T follicular helper cell (primary cell): Measurements from ENCODE around the gene CTRL.

Source experiments
- DNase-seq: peaks from one replicate; pipeline ENCODE4 v3.0.0-alpha.2; 2020; ENCODE audit warnings: low read depth

Gene CTRL

DNA sequence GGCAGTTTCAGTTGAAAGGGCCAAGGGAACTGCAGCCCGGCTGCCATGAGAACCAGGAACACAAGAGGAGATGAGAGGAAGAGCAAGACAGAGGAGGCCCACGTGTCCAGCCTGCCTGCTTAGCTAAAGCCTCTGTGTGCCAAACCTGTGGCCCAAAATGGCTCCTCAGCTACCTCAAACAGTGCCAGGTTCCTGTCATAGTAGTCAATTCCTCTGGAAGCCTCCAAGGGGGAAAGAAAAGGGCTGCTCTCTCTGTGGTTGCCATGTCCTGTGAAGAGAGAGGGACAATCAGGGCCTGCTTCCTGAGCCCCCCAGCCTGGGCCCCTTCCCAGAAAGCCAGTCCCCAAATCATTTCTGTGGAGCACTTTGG lies 31.6 kb upstream of the CTRL start:
- DNase-seq: no peak

- DNase-seq: no peak
Measured at GRCh38 chr16:67962135-67962534, 30.5 kb upstream of the CTRL start.

- DNase-seq: no peak
Measured at GRCh38 chr16:67961551-67961957, 29.9 kb upstream of the CTRL start.

DNA sequence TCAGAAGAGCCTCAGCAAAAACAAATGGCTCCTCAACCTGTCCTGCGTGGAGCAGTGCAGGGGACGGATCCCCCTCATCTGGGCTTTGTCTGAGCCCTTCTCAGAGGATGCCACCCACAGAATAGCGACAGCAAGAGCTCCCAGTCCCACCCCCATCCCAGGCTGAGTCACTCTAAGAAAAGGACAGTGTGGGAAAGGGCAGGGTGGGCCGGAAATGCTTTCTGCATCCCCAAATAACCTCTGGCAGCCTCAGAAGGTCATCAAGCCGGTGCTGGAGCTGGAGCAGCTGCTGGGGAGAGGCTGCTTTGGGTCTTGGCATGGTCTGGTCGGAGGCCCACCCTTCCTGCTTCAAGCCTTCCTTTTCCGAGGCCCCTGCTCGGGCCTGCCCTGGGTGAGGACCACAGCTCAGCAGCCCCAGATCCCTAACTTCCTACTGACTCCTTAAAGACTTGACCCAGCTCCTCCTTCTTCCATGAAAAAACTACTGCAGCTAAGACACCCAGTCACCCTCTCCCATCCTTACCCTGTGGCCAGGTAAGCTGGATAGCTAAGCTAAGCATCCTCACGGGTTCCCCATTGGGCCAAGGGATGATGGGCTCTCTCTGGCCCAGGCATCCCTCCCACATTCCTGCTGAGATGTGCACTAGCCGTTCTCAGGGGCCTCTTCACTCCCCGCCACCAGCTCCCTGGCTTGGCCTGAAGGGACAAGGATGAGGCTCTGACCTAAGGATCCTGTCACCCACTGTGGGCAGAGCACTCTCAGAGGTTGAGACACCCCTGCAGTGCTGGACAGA lies 28.1 kb upstream of the CTRL start:
- DNase-seq: no peak

- no peak for DNase-seq
Measured at GRCh38 chr16:67957622-67958021, 26.0 kb upstream of the CTRL start.

GRCh38 chr16:67954421-67955196 lies 22.9 kb upstream of the CTRL start:
- DNase-seq: no peak

DNA sequence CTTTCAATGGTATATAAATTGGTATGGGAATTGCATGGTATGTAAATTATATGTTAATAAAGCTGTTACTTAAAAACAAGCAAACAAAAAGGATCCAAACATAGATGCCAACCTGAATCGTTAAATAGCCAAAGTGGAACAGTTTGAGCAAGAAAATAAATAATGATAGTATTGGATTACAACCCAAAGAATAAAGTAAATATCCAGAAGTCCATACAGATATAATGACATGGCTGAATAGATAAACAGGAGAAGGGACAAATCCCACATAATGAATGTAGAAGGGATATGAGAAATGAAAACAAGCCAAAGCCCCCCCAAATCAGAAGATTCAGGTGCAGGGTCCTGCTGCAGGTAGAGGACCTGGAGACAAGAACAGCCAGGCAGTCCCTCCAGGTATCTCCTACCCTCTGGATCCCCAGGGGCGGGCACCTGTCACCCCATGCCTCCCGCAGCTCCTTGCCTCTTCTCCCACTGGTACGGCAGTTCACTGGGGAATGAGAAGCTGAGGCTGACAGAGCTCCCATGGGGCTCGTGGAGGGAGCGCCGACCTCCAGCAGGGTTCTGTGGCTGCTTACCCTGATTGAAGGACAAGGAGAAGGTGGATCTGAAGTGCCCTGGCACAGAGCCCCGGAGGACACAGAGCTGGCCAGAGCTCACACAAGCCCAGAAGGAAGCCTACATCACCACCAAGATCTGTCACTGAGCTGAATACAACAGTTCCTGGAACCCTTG lies 22.1 kb upstream of the CTRL start:
- no peak for DNase-seq

DNA sequence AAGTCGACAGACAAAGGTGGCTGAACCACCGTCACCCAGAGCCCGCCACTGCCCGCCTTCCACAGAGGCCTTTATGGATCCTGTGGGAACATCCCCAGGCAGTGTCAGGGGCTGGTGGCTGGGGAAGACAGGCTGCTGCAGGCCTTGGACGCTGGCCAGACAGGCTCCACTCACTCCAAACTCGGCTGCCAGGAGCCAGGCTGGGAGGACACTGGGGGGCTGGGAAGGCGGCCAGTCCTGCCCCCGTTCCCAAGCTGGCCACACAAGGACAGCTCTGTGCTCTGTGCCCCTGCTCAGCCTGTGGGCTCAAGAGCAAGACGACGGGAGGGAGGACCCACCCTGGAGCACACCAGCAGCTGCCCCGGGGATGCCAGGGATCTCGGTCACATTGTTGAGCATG lies 19.8 kb upstream of the CTRL start:
- DNase-seq: no peak

DNA sequence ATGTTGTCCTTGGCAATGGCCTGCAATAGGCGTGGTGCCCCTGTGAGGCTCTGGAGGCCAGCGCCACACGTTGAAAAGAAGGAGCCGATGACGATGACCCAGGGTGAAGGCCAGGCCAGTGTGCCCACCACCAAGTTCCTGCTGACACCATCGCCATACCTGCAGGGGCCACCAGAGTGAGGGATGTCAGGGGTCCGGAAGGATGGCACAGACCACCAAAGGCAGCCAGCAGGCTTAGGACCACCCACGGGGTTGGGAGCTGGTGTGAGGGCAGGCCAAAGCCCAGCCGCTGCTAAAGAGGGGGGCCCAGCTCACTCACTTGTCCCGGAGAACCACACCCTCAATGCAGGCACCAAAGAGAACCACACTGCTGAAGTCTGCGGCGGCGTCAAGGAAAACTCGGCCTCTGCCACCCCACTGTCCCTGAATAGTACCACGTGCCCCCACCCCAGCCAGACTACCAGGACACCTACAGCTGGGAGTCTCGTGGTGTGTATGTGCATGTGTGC lies 18.7 kb upstream of the CTRL start:
- DNase-seq: no peak

DNA sequence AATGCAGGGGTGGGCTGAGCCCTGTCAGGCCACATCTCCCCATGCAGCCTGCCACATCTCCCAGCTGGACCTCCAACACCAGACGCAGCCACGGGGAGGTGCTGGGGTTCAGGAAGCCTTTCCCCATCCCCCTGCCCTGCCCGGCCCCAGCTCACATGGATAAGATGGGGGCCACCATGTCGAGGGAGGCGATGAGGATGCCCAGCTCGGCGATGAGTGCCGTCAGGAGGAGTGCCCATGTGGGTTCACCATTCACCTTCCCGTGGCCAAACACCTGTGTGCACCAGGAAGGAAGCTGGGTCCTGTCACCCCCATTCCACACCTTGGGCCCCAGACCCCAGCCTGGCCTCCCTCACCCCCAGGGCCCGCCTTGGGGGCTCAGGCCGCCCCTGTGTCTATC lies 18.0 kb upstream of the CTRL start:
- DNase-seq: no peak

DNA sequence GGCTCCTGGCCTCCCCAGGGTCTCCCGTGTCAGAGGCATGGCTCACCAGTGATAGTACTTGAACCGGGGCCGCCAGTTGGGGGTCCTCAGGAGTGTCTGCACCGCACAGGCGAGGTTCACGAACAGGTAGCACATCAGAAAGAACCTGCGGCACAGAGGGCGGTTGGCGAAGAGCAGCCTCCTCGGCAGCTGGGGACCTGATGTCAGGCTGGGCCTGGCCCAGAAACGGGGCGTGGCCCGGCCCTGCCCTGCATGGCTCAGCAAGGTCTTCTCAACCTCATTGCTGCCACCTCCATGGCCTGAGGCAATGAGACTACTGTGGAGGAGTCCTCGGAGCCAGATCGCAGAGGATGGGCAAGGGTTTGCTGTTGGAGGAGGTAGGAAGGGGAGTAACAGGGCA lies 16.4 kb upstream of the CTRL start:
- no peak for DNase-seq

DNA sequence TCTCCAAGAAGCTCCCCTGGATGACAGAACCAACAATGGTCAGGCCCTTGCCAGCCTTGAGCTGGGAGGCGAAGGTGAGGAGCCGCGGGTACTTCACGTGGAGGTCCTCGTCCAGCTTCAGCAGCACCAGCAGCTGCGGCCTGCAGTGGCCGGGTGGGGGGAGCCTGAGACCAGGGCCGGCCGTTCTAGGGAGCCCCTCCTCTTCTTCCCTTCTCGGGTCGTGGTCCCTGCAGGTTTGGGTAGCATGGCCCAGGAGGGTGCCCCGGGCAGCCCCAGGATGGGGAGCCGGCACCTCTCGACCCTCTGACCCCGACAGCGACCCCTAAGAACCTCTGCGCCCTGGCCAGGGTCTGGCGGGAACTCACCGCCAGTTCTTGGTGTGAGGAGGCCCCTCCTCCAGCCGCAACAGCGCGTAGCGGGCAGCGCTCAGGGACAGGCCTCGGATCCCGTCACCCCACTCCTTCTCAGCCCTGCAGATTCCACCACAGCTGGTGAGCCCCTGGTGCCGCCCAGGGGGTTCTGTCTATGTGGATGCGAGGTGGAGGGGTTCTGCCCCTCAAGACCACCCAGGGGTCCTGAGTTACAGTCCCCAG lies 15.4 kb upstream of the CTRL start:
- no peak for DNase-seq

DNA sequence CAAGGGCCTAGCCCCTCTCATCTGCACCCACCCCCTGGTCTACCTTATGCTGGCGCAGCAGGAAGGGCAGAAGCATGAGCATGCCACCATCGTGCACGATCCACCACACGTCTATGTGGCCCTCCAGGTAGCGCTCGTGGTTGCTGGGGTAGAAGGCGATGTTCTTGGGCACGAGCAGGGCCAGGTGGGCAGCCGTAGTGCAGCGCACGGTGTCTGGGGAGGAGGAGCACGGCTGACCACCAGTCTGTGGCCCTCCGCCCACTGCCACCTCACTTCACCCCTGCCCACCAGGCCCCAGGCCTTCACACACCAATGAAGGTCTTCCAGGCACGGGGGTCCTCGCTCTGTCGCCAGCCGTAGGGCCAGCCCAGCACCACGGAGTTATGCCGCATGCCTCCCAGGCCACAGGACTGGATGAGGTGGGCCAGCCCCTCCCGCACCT lies 14.5 kb upstream of the CTRL start:
- no peak for DNase-seq

DNA sequence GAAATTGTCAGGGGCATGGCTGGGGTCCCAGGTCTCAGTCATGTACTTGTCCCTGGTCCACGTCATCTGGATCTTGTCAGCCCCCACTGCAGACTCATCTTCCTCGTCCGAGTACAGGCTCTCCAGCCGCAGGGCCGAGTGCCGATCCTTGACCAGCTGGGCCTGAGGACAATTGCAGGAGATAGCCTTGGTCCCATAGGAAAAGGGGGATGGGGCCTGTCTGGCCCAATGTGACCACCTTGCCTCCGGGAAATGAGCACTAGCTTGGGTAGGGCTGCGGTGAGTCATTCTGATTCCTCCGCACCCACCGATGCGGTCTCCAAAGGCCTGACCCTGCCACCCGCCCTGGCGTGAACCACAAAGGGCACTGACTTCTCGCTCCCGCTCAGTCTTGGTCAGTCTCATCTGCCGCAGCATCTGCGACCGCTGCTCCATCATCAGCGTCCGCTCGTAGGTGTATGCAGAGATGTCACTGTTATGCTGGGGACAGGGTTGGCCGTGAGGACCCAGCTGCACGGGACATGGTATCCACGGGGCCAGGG lies 13.8 kb upstream of the CTRL start:
- no peak for DNase-seq

DNA sequence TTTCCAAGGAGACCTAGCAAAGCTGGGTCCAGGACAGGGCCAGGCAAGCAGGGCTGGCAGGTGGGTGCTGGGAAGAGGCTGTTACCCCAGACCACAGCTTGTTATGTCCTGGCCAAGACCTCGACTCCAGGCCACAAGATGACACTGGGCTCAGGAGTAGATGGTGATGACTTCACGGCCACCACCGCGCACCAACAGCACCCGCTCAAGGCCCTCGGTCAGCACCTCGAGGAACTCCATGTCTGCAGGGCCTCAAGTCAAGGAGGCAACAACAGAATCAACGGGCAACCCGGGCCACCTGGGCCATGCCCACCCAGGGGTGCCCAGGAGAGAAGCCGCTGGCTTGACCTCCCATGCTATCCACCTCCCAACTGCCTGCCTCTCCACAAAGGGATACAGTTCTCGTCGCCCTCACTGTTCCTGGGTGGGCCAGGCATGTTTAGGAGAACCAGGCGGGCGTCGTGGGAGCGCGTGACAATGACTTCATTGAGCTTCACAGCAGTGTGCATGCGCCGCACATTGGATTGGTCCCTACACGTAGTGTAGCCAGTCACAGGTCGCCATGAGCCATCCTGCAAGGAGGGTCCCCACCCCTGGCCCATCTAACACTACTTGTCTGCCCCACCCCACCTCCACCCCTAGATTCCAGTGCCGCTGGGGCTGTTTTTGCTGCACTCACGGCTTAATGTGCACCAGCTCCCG lies 13.2 kb upstream of the CTRL start:
- DNase-seq: no peak

DNA sequence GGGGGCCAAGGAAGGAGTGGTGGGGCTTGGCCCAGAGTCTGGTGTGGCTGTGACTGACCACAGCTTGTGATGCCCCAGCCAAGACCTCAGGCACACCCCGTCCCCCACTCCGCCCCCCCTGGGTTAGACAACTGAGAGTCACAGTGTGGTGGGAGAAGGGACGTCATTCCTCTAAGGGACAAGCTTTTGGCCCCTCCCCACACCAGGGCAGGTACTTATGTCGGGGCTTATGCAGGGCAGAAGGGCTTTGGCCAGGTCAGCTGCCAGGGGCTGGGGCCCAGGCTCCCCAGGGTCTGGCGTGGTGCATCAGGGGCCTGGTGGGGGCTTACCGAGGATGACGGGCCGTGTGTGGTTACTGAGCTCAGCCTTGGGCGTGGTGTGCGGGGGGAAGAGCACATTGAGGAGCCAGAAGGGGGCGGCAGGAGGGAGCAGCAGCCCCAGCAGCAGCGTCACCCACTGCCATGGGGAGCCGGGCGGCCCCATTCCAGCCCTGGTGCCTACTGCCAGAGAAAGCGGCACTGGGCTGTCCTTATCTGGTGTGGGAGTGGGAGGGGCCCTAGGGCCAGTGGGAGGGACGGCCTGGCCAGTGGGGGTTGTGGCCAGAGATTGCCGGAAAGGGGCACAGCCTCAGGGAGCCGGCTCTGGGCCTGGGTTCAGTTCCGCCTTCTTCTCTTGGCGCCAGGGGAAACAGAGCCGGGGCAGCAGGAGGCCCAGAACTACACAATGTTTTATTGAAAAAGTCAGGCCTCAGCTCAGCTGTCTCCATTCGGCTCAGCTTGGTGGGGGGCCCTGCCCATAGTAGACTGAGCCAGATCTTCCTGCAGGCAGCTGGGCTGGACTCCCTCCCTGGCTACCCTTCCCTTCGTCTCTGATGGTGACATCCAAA lies 12.2 kb upstream of the CTRL start, which contains the start of gene LCAT:
Gene LCAT (minus strand): TSS at position 502 of the 886 bp plus-strand sequence. CDS start 19 bp downstream, at position 483.
- DNase-seq: no peak

DNA sequence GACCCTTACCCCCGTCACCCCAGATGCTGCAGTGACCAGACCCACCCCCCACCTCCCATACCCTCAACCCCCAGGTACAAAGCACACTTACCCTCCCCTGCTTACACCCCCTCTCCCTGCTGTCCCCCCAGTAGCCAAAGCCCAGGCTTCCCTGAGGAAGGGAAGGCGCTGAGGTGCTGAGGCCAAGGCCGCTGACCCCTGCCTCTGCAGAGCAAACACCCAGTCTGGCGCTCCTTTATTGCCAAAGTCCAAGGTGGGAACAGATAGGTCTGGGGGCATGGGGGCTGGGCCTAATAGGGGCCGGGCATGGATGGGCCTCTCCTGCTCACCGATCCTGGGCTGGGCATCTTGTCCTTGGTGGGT lies 11.6 kb upstream of the CTRL start:
- no peak for DNase-seq

GRCh38 chr16:67942510-67943255 lies 11.0 kb upstream of the CTRL start:
- DNase-seq: no peak

- DNase-seq: no peak
Measured at GRCh38 chr16:67942200-67942509, 10.5 kb upstream of the CTRL start.
